HG03565 (cell line): ENCODE data around the gene POLR2H.

Experiments
- ATAC-seq: cut with Tn5 transposase; IDR thresholded peaks from one replicate; pipeline ENCODE4 v1.9.1; 2021; ENCODE audit warnings: mild to moderate bottlenecking, moderate library complexity; ENCODE audit not compliant: unreplicated experiment

The POLR2H gene

GRCh38 chr3:184361532-184361931 lies at the start of gene POLR2H, which contains the start of gene CLCN2:
Gene POLR2H, plus strand, starts transcription at chr3:184361710. Its CDS starts 1,783 bp downstream, at chr3:184363493.
Gene CLCN2, minus strand, starts transcription at chr3:184361605. Its CDS starts 126 bp downstream, at chr3:184361479.
- ATAC-seq, result no peak

DNA sequence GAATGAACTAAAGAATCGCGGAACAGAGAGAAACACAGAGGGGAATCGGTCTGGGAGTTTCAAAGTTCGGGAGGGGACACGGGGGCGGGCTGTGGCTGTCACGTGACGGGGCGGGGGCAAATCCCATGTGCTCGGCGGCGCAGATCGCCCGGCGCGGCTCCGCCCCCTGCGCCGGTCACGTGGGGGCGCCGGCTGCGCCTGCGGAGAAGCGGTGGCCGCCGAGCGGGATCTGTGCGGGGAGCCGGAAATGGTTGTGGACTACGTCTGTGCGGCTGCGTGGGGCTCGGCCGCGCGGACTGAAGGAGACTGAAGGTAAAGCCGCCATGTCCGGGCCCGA lies 47.2 kb upstream of the POLR2H start, which contains the start of gene EIF4G1:
TSS of gene EIF4G1 (plus strand) at position 244 of the 337 bp plus-strand sequence. CDS start 1,191 bp downstream, outside the sequence.
- peak; percentile 86 for ATAC-seq

GRCh38 chr3:184314700-184315542 lies 46.6 kb upstream of the POLR2H start:
- peak; percentile 29 for ATAC-seq

DNA sequence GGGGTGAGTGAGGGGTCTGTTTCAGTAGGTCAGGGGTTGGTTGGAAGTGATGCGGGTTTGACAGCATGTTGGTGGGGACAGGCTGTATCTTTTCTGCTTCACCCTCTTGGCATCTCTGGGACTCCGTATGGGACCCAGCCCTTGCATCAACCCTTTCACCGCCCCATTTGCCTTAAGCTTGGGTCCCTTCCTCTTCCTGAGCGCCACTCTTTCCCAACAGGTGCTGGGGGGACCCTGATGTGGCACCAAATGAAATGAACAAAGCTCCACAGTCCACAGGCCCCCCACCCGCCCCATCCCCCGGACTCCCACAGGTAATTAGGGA lies 46.0 kb upstream of the POLR2H start:
- ATAC-seq, result no peak

DNA sequence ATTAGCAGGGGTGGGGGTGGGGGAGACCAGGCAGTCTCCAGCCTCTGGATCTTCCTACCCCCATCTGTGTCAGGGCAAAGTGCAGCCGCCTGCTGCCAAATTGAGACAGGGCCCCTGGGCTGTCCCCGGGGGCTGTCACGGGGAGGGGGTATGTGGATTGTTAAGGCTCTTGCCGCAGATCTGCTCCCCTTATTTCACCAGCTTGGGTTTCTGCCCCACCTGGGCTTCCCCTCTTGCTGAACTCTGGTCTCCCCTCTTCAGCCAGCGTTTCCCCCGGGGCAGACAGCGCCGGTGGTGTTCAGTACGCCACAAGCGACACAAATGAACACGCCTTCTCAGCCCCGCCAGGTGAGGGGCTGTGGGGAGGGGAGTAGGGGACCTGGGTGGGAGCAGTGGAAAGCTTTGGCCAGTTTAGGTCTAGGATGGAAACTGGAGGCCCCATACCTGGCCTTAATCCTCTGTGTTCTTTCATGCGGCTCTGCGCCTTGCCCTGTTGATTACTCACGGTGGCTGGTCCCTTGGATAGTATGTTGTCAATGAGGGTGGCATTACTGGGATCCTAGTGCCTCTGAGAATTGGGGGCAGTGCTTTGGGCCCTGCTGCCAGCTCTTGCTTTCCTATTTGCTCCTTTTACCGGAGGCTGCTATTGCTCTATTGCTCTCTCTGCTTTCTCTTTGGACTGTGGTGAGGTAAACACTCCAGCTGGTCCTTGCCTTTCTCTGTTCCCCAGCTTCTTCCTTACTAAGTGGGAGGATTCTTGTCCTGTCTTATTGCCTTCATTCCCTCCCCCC lies 45.4 kb upstream of the POLR2H start:
- ATAC-seq, result no peak

GRCh38 chr3:184316792-184317191 lies 44.7 kb upstream of the POLR2H start:
- no peak for ATAC-seq

GRCh38 chr3:184317201-184317600 lies 44.3 kb upstream of the POLR2H start:
- no peak for ATAC-seq

GRCh38 chr3:184320104-184320445 lies 41.4 kb upstream of the POLR2H start:
- no peak for ATAC-seq

DNA sequence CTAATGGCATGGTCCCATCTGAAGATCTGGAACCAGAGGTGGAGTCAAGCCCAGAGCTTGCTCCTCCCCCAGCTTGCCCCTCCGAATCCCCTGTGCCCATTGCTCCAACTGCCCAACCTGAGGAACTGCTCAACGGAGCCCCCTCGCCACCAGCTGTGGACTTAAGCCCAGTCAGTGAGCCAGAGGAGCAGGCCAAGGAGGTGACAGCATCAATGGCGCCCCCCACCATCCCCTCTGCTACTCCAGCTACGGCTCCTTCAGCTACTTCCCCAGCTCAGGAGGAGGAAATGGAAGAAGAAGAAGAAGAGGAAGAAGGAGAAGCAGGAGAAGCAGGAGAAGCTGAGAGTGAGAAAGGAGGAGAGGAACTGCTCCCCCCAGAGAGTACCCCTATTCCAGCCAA lies 39.8 kb upstream of the POLR2H start:
- no peak for ATAC-seq

GRCh38 chr3:184322731-184323487 lies 38.6 kb upstream of the POLR2H start:
- ATAC-seq, result no peak

- no peak for ATAC-seq
Observed at GRCh38 chr3:184323696-184324095, 37.8 kb upstream of the POLR2H start.

DNA sequence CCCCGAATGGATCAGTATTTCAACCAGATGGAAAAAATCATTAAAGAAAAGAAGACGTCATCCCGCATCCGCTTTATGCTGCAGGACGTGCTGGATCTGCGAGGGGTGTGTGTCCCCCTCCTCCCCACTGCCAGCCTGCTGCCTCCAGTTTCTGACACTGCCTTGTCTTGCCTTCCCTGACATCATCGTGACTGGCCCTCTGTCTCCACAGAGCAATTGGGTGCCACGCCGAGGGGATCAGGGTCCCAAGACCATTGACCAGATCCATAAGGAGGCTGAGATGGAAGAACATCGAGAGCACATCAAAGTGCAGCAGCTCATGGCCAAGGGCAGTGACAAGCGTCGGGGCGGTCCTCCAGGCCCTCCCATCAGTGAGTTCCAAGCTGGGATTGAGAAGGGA lies 36.2 kb upstream of the POLR2H start:
- no peak for ATAC-seq

- ATAC-seq, result no peak
Observed at GRCh38 chr3:184325715-184326369, 35.7 kb upstream of the POLR2H start.

DNA sequence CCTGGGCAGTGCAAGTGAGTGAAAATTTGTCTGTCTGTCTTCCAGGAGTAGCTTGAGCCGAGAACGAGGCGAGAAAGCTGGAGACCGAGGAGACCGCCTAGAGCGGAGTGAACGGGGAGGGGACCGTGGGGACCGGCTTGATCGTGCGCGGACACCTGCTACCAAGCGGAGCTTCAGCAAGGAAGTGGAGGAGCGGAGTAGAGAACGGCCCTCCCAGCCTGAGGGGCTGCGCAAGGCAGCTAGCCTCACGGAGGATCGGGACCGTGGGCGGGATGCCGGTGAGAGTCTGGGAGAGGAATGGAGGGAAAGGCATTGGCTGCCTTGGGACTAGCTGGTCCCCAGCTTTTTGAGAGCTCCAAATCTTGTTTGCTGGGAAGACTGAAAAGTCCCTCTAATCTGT lies 34.3 kb upstream of the POLR2H start:
- ATAC-seq, result no peak

GRCh38 chr3:184328516-184328915 lies 33.0 kb upstream of the POLR2H start:
- ATAC-seq, result no peak

GRCh38 chr3:184332370-184333090 lies 29.0 kb upstream of the POLR2H start:
- no peak for ATAC-seq

DNA sequence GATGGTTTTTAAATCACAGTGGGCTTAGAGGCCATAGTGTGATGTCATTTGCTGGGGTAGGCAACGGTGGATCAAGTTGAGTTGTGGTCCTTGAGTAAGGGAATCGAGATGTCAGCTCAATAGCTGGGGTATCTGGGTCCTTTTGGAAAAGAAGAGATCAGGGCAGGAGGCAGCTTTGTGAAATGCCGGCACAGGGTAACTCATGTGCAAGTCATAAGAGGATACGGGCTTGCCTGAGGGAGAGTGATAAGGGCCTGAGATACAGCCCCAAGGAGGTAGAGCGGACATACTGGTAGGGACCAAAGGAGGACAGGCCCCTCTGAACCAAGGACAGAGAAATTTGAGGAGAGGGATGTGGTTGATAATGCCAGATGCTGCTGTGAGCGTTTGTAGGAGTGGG lies 28.3 kb upstream of the POLR2H start:
- no peak for ATAC-seq

DNA sequence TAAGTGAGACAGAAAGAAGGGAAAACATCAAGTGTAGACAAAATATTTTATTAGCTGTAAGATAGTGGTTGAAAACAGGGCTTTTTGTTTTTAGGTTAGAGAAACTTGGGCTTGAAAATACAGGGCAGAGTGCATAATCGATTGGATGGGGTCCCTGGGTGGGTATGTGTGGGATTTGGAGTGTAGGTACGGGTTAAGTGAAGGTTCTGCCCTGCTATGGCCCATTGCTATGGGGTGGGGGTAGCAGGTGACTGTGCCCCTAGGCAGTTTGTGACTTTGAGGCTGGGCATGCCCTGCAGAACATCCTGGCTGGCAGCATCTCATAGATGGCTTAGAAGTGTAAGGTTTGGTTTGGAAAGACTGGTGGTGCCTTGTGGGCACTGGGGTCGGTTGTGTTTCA lies 27.8 kb upstream of the POLR2H start:
- ATAC-seq, result no peak

- ATAC-seq, result no peak
Observed at GRCh38 chr3:184334470-184335158, 26.9 kb upstream of the POLR2H start.

GRCh38 chr3:184335291-184335660 lies 26.2 kb upstream of the POLR2H start:
- ATAC-seq, result no peak
